OCI-LY7 (cell line): ENCODE results near the gene TUBA8.

Experiments
- CTCF ChIP-seq: fragments of 200-600 bp; sonication (generic); conservative IDR thresholded peaks from 2 replicates; pipeline ENCODE4 v1.5.1; 2014; ENCODE audit warnings: mild to moderate bottlenecking, antibody characterized with exemption, low read length, moderate library complexity, mixed read lengths
- EZH2phosphoT487 ChIP-seq: fragments of 200-600 bp; sonication (generic); IDR thresholded peaks from 2 replicates; pipeline ENCODE4 v1.6.1; 2018; ENCODE audit warnings: low read depth, borderline replicate concordance, mild to moderate bottlenecking, mixed run types, antibody characterized with exemption, low read length, moderate library complexity, mixed read lengths

- TF ChIP-seq CTCF (no peak), EZH2phosphoT487 (no peak)
Measured at GRCh38 chr22:18157714-18158028, 47.1 kb downstream of the TUBA8 start.
